Activated T-cell treated with anti-CD3 and anti-CD28 coated beads, Interleukin-2, amount 50 U/mL, for 24 hours (primary cell): ENCODE results near the gene CZIB.
A peak's percentile ranks its signal among the peaks of the same experiment; 100 is the strongest.

Source experiments
- DNase-seq: peaks from one replicate; pipeline ENCODE4 v3.0.0-alpha.2; 2020
- H3K27ac Mint-ChIP-seq: 2 replicates; pipeline ENCODE4 v1.8.0; 2020; ENCODE audit warnings: mild to moderate bottlenecking, mixed read lengths
- H3K27me3 Mint-ChIP-seq: 2 replicates; pipeline ENCODE4 v1.8.0; 2020; ENCODE audit warnings: mixed read lengths
- H3K36me3 Mint-ChIP-seq: 2 replicates; pipeline ENCODE4 v1.8.0; 2020; ENCODE audit warnings: low read depth, mixed read lengths
- H3K4me1 Mint-ChIP-seq: 2 replicates; pipeline ENCODE4 v1.8.0; 2020; ENCODE audit warnings: low read depth, mixed read lengths
- H3K4me3 Mint-ChIP-seq: 2 replicates; pipeline ENCODE4 v1.8.0; 2020; ENCODE audit warnings: mild to moderate bottlenecking, moderate library complexity, mixed read lengths
- H3K9me3 Mint-ChIP-seq: 2 replicates; pipeline ENCODE4 v1.8.0; 2020; ENCODE audit warnings: mixed read lengths

The CZIB gene

GRCh38 chr1:53250325-53250724 is 29.9 kb upstream of the CZIB start:
- no peaks in the 10 kb centered on the region for H3K9me3 Mint-ChIP-seq
- H3K4me3 Mint-ChIP-seq: no peak overlapping the region
- H3K27ac Mint-ChIP-seq: no peak overlapping the region
- H3K36me3 Mint-ChIP-seq: peaks cover 93% of the 10 kb centered on the region
- no peaks in the 10 kb centered on the region for H3K27me3 Mint-ChIP-seq
- DNase-seq: no peak
- H3K4me1 Mint-ChIP-seq: no peaks in the 10 kb centered on the region

DNA sequence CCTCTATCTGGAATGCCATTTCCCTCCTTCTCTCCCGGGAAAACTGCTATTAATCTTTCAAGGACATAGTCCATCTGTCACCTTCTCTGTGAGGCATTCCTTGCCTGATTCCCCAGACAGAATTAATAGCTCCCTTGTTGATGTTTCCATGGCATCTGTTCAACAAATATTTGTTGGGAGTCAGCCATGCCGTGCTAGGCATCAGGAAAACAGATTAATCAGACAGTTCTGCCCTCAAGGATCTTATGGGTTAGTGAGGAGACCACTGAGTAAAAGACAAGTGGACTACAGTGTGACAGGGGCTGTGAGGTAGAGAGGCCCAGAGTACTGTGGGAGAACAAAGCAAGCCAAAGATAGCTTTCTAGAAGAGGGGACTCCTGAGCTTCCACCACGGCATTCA is 29.3 kb upstream of the CZIB start:
- no peaks in the 10 kb centered on the region for H3K27me3 Mint-ChIP-seq
- H3K9me3 Mint-ChIP-seq: no peaks in the 10 kb centered on the region
- H3K4me3 Mint-ChIP-seq: no peak overlapping the region
- no peak overlapping the region for H3K27ac Mint-ChIP-seq
- no peak for DNase-seq
- peaks cover 93% of the 10 kb centered on the region for H3K36me3 Mint-ChIP-seq
- no peaks in the 10 kb centered on the region for H3K4me1 Mint-ChIP-seq

GRCh38 chr1:53246261-53247134 is 26.1 kb upstream of the CZIB start:
- Mint-ChIP-seq H3K4me3 (no peak overlapping the region), H3K36me3 (peaks cover 71% of the 10 kb centered on the region), H3K27ac (no peak overlapping the region), H3K4me1 (no peaks in the 10 kb centered on the region), H3K9me3 (no peaks in the 10 kb centered on the region), H3K27me3 (no peaks in the 10 kb centered on the region)
- DNase-seq: no peak

GRCh38 chr1:53244141-53244540 is 23.7 kb upstream of the CZIB start:
- no peak overlapping the region for H3K27ac Mint-ChIP-seq
- DNase-seq: no peak

DNA sequence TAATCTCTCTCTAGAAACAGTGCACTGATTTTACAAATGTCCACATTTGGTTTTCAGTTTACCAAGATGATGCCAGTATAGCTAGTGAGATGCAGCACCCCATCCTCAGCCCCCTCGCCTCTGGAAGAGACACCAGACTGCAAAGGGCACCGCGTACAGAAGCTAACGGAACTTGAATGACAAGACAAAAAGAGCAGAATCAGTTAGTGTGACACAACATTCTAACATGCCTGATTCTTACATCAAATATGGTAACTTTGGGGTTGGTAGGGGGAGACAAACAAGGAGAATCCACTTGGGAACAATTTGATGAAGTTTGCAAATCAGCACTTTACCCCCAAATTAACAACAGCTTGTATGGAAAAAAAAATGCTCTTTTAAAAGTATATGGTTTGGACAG is 21.9 kb upstream of the CZIB start:
- DNase-seq: no peak
- Mint-ChIP-seq H3K27ac (no peak overlapping the region), H3K4me3 (no peak overlapping the region), H3K27me3 (no peaks in the 10 kb centered on the region), H3K36me3 (peaks cover 41% of the 10 kb centered on the region), H3K9me3 (no peaks in the 10 kb centered on the region), H3K4me1 (peaks cover 12% of the 10 kb centered on the region)

More at GRCh38 chr1:53244141-53244540, 23.7 kb upstream of the CZIB start:
- H3K4me3 Mint-ChIP-seq: no peak overlapping the region
- peaks cover 2% of the 10 kb centered on the region for H3K4me1 Mint-ChIP-seq
- no peaks in the 10 kb centered on the region for H3K27me3 Mint-ChIP-seq
- H3K36me3 Mint-ChIP-seq: peaks cover 48% of the 10 kb centered on the region
- no peaks in the 10 kb centered on the region for H3K9me3 Mint-ChIP-seq

DNA sequence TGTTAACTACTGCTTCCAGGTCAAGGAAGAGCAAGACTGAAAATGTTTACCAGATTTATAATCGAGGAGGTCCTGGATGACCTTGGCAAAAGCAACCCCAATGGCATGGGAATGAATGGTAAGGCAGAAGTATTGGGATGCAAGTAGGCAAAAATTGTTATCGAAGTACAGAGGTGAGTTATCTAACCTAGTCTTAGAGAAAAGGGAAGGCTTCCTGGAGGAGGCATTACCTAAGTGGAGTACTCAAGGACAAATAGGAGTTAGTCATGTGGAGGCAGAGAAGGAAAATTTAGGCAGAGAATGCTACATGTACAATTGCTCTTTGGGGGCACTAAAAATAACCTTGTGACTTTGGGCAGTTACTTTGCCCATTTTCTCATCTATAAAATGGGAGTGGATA is 21.4 kb upstream of the CZIB start:
- no peak overlapping the region for H3K27ac Mint-ChIP-seq

DNA sequence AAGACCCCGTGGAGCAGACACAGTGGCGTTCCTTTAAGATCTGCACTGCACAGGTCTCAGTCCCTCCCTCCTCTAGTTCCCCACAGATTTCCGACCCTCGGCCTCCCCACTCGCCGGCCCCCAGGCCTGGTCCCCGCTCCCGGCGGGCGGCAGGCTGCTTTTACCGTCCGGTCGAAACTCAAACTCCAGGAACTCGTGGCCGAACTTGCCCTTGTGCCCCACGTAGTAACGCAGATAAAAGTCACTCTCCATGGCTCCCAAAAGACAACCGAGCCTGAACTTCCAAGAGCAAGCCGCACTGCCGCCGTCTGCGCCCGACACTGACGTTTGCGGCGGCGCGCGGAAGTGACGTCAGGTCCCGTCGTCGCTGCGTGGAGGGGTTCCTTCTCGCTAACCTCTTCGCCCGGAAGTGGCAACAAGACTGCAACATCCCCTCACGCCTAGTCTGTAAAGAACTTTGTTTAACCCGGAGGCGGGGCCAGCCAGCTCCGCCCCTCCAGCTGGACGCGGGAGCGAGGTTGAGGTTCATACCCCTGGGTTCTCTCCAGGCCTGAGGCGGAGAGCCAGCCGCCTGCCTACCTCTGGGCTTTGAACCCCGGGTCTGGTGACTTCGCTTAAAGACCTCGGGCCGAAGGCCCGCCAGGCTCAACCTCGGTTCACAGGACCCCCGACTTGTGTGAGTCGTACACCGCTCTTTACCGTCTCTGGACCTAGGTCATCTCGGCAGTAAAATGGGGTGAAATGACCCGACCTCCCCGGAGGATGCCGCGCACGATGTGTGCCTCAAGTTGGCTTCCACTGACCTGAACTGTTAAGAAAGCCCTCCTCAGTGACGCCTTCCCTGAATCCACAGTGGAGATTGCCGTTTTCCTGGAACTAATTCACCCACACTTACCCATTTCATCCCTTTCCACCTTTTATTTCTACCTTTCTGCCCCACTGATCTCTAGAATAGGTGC is 18.0 kb upstream of the CZIB start, which contains the start of gene MAGOH:
Gene MAGOH (minus strand): TSS at position 322 of the 959 bp plus-strand sequence. CDS start 70 bp downstream, at position 252.
- Mint-ChIP-seq H3K36me3 (peaks cover 45% of the 10 kb centered on the region), H3K4me3 (peak within 1 kb of the TSS; percentile 98), H3K4me1 (peaks cover 29% of the 10 kb centered on the region), H3K27me3 (no peaks in the 10 kb centered on the region), H3K27ac (peak within 1 kb of the TSS; percentile 97), H3K9me3 (no peaks in the 10 kb centered on the region)
- DNase-seq: peak; percentile 98

More for the DNA sequence above, 21.4 kb upstream of the CZIB start:
- H3K4me1 Mint-ChIP-seq: peaks cover 14% of the 10 kb centered on the region
- H3K4me3 Mint-ChIP-seq: no peak overlapping the region
- H3K36me3 Mint-ChIP-seq: peaks cover 36% of the 10 kb centered on the region
- DNase-seq: no peak
- H3K27me3 Mint-ChIP-seq: no peaks in the 10 kb centered on the region
- no peaks in the 10 kb centered on the region for H3K9me3 Mint-ChIP-seq

DNA sequence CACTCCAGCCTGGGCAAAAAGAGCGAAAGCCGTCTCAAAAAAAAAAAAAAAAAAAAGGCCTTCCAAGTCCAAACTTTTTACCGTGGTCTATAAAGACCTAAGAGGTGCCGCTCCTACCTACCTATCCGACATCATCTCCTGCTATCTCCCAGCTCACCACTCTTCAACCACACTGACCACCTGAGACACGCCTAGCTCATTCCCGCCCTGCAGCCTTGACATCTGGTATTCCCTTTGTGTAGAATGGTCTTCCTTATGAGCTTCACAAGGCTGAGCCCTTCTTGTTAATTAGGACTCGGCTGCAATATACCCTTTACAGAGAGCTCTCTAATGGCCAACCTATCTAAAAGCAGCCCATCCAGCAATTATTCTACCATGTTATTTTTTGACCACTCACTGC is 17.2 kb upstream of the CZIB start:
- H3K4me3 Mint-ChIP-seq: peak overlapping the region; percentile 98
- H3K4me1 Mint-ChIP-seq: peaks cover 29% of the 10 kb centered on the region
- no peaks in the 10 kb centered on the region for H3K9me3 Mint-ChIP-seq
- H3K27ac Mint-ChIP-seq: peak overlapping the region; percentile 97
- DNase-seq: no peak
- peaks cover 52% of the 10 kb centered on the region for H3K36me3 Mint-ChIP-seq
- H3K27me3 Mint-ChIP-seq: no peaks in the 10 kb centered on the region

DNA sequence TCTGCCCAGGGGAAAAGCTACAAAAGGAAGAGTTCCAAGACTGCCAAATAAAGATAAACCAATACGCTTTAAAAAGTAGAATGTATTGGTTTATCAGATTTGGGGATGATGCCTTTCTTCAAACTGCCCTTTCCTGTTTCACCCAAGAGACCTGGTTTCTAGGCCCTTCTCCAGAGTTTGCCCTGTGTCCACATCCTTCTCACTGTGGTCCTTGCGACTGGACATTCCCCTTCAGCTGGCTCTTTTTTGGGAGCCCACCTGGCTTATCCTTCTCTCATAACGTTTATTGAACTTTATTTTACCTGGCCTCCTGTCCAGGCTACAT is 490 bp upstream of the CZIB start:
- no peak for DNase-seq
- Mint-ChIP-seq H3K27ac (peak overlapping the region; percentile 98), H3K4me1 (peaks cover 27% of the 10 kb centered on the region), H3K27me3 (no peaks in the 10 kb centered on the region), H3K9me3 (no peaks in the 10 kb centered on the region), H3K36me3 (peaks cover 41% of the 10 kb centered on the region), H3K4me3 (peak overlapping the region; percentile 92)

GRCh38 chr1:53219711-53220110 is 723 bp downstream of the CZIB start:
- H3K27ac Mint-ChIP-seq: peak overlapping the region; percentile 98
- H3K27me3 Mint-ChIP-seq: no peaks in the 10 kb centered on the region
- H3K4me3 Mint-ChIP-seq: peak overlapping the region; percentile 92
- H3K36me3 Mint-ChIP-seq: peaks cover 50% of the 10 kb centered on the region
- no peaks in the 10 kb centered on the region for H3K9me3 Mint-ChIP-seq
- DNase-seq: no peak
- H3K4me1 Mint-ChIP-seq: peaks cover 27% of the 10 kb centered on the region

GRCh38 chr1:53218201-53218600 is 2.2 kb downstream of the CZIB start:
- peaks cover 65% of the 10 kb centered on the region for H3K36me3 Mint-ChIP-seq
- no peak overlapping the region for H3K4me3 Mint-ChIP-seq
- no peaks in the 10 kb centered on the region for H3K27me3 Mint-ChIP-seq
- H3K9me3 Mint-ChIP-seq: no peaks in the 10 kb centered on the region
- DNase-seq: no peak
- peak overlapping the region; percentile 13 for H3K27ac Mint-ChIP-seq
- H3K4me1 Mint-ChIP-seq: peaks cover 27% of the 10 kb centered on the region

GRCh38 chr1:53214376-53214940 is 6.0 kb downstream of the CZIB start:
- Mint-ChIP-seq H3K4me3 (no peak overlapping the region), H3K36me3 (peaks cover 92% of the 10 kb centered on the region), H3K27ac (peak overlapping the region; percentile 60), H3K9me3 (no peaks in the 10 kb centered on the region), H3K4me1 (peaks cover 14% of the 10 kb centered on the region), H3K27me3 (no peaks in the 10 kb centered on the region)
- DNase-seq: no peak

DNA sequence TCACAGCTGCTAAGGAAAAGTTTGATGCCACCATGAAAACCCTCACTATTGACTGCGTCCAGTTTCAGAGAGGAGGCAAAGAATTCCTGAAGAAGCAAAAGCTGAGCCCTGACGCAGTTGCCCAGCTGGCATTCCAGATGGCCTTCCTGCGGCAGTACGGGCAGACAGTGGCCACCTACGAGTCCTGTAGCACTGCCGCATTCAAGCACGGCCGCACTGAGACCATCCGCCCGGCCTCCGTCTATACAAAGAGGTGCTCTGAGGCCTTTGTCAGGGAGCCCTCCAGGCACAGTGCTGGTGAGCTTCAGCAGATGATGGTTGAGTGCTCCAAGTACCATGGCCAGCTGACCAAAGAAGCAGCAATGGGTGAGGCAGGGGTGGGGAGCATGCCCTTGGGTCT is 9.5 kb downstream of the CZIB start:
- DNase-seq: no peak
- no peaks in the 10 kb centered on the region for H3K27me3 Mint-ChIP-seq
- no peaks in the 10 kb centered on the region for H3K4me1 Mint-ChIP-seq
- no peak overlapping the region for H3K27ac Mint-ChIP-seq
- peaks cover 8% of the 10 kb centered on the region for H3K9me3 Mint-ChIP-seq
- H3K4me3 Mint-ChIP-seq: no peak overlapping the region
- peaks cover 97% of the 10 kb centered on the region for H3K36me3 Mint-ChIP-seq

DNA sequence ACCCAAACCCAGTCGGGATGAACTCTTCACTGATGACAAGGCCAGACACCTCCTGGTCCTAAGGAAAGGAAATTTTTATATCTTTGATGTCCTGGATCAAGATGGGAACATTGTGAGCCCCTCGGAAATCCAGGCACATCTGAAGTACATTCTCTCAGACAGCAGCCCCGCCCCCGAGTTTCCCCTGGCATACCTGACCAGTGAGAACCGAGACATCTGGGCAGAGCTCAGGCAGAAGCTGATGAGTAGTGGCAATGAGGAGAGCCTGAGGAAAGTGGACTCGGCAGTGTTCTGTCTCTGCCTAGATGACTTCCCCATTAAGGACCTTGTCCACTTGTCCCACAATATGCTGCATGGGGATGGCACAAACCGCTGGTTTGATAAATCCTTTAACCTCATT is 10.1 kb downstream of the CZIB start:
- Mint-ChIP-seq H3K9me3 (peaks cover 8% of the 10 kb centered on the region), H3K36me3 (peaks cover 97% of the 10 kb centered on the region)
- DNase-seq: no peak

More for the DNA sequence above, 10.1 kb downstream of the CZIB start:
- Mint-ChIP-seq H3K27me3 (no peaks in the 10 kb centered on the region), H3K27ac (no peak overlapping the region), H3K4me3 (no peak overlapping the region), H3K4me1 (no peaks in the 10 kb centered on the region)
